Measurements from ENCODE around the gene DENND5A. TPM values are rescaled to one million over a fixed set of nuclear protein-coding genes. Genes with fewer than 3 reads are reported as not detected.

Gene DENND5A
- total RNA-seq, 1 experiment from 2014 or later: 136 TPM

DNA sequence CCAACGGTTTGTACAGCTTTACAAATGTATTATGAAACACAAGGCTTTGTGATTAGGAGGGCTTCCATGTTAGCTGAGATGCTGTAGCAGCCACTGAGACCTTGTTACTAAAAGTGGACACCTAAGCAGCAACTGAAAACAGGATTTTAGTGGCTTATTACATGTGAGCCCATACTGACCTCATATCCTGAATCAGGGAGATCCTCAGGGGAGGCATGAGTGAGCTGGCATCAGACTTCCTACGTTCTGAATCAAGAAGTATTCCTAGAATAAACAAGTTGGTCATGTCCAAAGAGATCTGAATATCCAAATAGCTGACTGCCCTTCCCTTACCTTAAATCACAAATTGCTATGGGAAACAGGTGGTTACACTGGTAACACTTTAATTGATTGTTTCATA is 114.6 kb downstream of the DENND5A start:
- H3K9me3 ChIP-seq (ENCODE audit: control insufficient read depth, insufficient read depth, low read depth, low read length): no peaks in the 10 kb centered on the region
- ATAC-seq (no peak), DNase-seq (ENCODE audit: low read depth, low spot score) (peak; percentile 41)
- in situ Hi-C loops (cut with HindIII; ENCODE audit: low pct_unique_long_range_greater_than_20kb, low sequenced_read_pairs): no loop called here
- ChIA-PET CTCF (interaction anchor here (0.6 kb wide), 1 partner anchor 235 kb away, joined by 3 read pairs; no protein-coding TSS in a partner anchor), POLR2A (no interaction called here)
- intact Hi-C loops (cut with micrococcal nuclease; ENCODE audit: unreplicated experiment): no loop called here
- no peaks in the 10 kb centered on the region for H3K4me1 ChIP-seq (ENCODE audit: control insufficient read depth, insufficient read depth, low read length)
- no TSS peak for BruUV-seq (replicated peaks)
- H3K27me3 ChIP-seq (ENCODE audit: control insufficient read depth, insufficient read depth, low read length): no peaks in the 10 kb centered on the region
- peaks cover 44% of the 10 kb centered on the region for H3K36me3 ChIP-seq (ENCODE audit: control insufficient read depth, insufficient read depth, low read length)
- no peak overlapping the region for H3K27ac ChIP-seq (ENCODE audit: low read length)
- TF ChIP-seq TCF7L2 (IDR thresholded peaks at IDR 0.05; ENCODE audit: low read depth, low read length) (no peak), POLR2AphosphoS5 (IDR thresholded peaks at IDR 0.05; ENCODE audit: low read depth, low read length) (no peak), CTCF (IDR thresholded peaks at IDR 0.05) (no peak), SIN3A (IDR thresholded peaks at IDR 0.05; ENCODE audit: borderline replicate concordance, insufficient read depth, low read depth, low read length) (no peak)
- TF ChIP-seq, protein P1, sequence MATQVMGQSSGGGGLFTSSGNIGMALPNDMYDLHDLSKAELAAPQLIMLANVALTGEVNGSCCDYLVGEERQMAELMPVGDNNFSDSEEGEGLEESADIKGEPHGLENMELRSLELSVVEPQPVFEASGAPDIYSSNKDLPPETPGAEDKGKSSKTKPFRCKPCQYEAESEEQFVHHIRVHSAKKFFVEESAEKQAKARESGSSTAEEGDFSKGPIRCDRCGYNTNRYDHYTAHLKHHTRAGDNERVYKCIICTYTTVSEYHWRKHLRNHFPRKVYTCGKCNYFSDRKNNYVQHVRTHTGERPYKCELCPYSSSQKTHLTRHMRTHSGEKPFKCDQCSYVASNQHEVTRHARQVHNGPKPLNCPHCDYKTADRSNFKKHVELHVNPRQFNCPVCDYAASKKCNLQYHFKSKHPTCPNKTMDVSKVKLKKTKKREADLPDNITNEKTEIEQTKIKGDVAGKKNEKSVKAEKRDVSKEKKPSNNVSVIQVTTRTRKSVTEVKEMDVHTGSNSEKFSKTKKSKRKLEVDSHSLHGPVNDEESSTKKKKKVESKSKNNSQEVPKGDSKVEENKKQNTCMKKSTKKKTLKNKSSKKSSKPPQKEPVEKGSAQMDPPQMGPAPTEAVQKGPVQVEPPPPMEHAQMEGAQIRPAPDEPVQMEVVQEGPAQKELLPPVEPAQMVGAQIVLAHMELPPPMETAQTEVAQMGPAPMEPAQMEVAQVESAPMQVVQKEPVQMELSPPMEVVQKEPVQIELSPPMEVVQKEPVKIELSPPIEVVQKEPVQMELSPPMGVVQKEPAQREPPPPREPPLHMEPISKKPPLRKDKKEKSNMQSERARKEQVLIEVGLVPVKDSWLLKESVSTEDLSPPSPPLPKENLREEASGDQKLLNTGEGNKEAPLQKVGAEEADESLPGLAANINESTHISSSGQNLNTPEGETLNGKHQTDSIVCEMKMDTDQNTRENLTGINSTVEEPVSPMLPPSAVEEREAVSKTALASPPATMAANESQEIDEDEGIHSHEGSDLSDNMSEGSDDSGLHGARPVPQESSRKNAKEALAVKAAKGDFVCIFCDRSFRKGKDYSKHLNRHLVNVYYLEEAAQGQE (IDR thresholded peaks at IDR 0.05; ENCODE audit: insufficient read depth in 1 of 2, low read depth in 2 of 2, low read length in 1 of 2): no peak
- H3K4me3 ChIP-seq (ENCODE audit: low read depth in 2 of 2, low read length in 2 of 2): no peak overlapping the region

GRCh38 chr11:9148727-9149126 is 116.4 kb downstream of the DENND5A start:
- CTCF ChIA-PET: interaction anchor here (0.7 kb wide), 1 partner anchor 11 kb away, joined by 3 read pairs; no protein-coding TSS in a partner anchor
- no TSS peak for BruUV-seq (replicated peaks)
- no peak overlapping the region for H3K27ac ChIP-seq (ENCODE audit: low read length)

More at GRCh38 chr11:9148727-9149126, 116.4 kb downstream of the DENND5A start:
- Histone ChIP-seq H3K4me1 (ENCODE audit: control insufficient read depth, insufficient read depth, low read length) (no peaks in the 10 kb centered on the region), H3K27me3 (ENCODE audit: control insufficient read depth, insufficient read depth, low read length) (no peaks in the 10 kb centered on the region), H3K36me3 (ENCODE audit: control insufficient read depth, insufficient read depth, low read length) (peaks cover 51% of the 10 kb centered on the region), H3K4me3 (ENCODE audit: low read depth in 2 of 2, low read length in 2 of 2) (no peak overlapping the region), H3K9me3 (ENCODE audit: control insufficient read depth, insufficient read depth, low read depth, low read length) (no peaks in the 10 kb centered on the region)
- DNase-seq (ENCODE audit: low read depth, low spot score): no peak
- intact Hi-C loops (cut with micrococcal nuclease; ENCODE audit: unreplicated experiment): no loop called here
- POLR2A ChIA-PET: interaction anchor here (0.6 kb wide), 2 partner anchors 12 to 21 kb away, joined by 4 to 6 read pairs; no protein-coding TSS in a partner anchor
- TF ChIP-seq, protein P1 (IDR thresholded peaks at IDR 0.05; ENCODE audit: insufficient read depth in 1 of 2, low read depth in 2 of 2, low read length in 1 of 2): no peak
- TF ChIP-seq CTCF (IDR thresholded peaks at IDR 0.05): no peak
- TF ChIP-seq POLR2AphosphoS5 (IDR thresholded peaks at IDR 0.05; ENCODE audit: low read depth, low read length): no peak
- no peak for TF ChIP-seq TCF7L2 (IDR thresholded peaks at IDR 0.05; ENCODE audit: low read depth, low read length)
- TF ChIP-seq SIN3A (IDR thresholded peaks at IDR 0.05; ENCODE audit: borderline replicate concordance, insufficient read depth, low read depth, low read length): no peak
- in situ Hi-C loops (cut with HindIII; ENCODE audit: low pct_unique_long_range_greater_than_20kb, low sequenced_read_pairs): no loop called here
- no peak for ATAC-seq

Measured in Panc1 (cell line).